A549 treated with GW870086 at 1 μM for 4 hours (cell line): ENCODE measurements around the gene PEX14. TPM values are rescaled to one million over a fixed set of nuclear protein-coding genes. Genes with fewer than 3 reads are reported as not detected.

ENCODE experiments used
- total RNA-seq: library from RNA; stranded (reverse); fragments of 200-300 nt; extraction: Qiagen RNA extraction; gene quantifications from 5 replicates; pipeline ENCODE4 v1.2.3, GENCODE V29; 2022; ENCODE audit warnings: low read depth

Gene PEX14
- 12.8 to 15.5 TPM (median 14.6 TPM) in 5 replicates for total RNA-seq

GRCh38 chr1:10474613-10475507 lies at the start of gene PEX14:
TSS of gene PEX14 (plus strand) at chr1:10474950. CDS start at chr1:10474967, 17 bp downstream.

GRCh38 chr1:10430216-10431069 lies 44.3 kb upstream of the PEX14 start, which contains the start of gene CENPS:
TSS of gene CENPS (plus strand) at chr1:10430433. CDS start at chr1:10430518, 85 bp downstream.

GRCh38 chr1:10449751-10450150 lies 25.0 kb upstream of the PEX14 start, which contains the start of gene CORT:
TSS of gene CORT (plus strand) at chr1:10450031. CDS start at chr1:10450224, 193 bp downstream.

GRCh38 chr1:10472220-10473144 lies 2.3 kb upstream of the PEX14 start, which contains the start of gene DFFA:
TSS of gene DFFA (minus strand) at chr1:10472529. CDS start at chr1:10472458, 71 bp downstream.

Other genes starting within 250 kb of the PEX14 start
- 1,032 to 1,158 TPM (median 1,088 TPM) in 5 replicates for gene PGD, start 75.9 kb upstream of the PEX14 start, total RNA-seq
- 26.5 to 32.5 TPM (median 28.9 TPM) in 5 replicates for gene CENPS, start 44.5 kb upstream of the PEX14 start, total RNA-seq
- 0.16 to 0.19 TPM in 2 of 5 replicates, not detected in the others for gene CORT, start 24.9 kb upstream of the PEX14 start, total RNA-seq
- gene DFFA, start 2.4 kb upstream of the PEX14 start, total RNA-seq = 22.1 to 26.2 TPM (median 23.9 TPM) in 5 replicates